Calu3 (cell line): ENCODE measurements around the gene AGPAT4. TPM values are rescaled to one million over a fixed set of nuclear protein-coding genes. Genes with fewer than 3 reads are reported as not detected.
"Not testable (repeated sequence)": the region's sequence is repeated elsewhere in the genome, so short reads cannot be mapped to it uniquely, and the experiment has no call there.

Experiments
- BruUV-seq: library from RNA; stranded (reverse); fragments of 400-500 nt; replicated peaks from 2 replicates; lab custom pipeline; 2021; lab: Mats Ljungman, UMichigan
- CTCF ChIA-PET: fragments of 300-600 bp; sonication (Branson Sonifier 250); formaldehyde crosslinking; loops from one replicate; lab custom pipeline; 2022; ENCODE audit warnings: antibody characterized with exemption; lab: Charles Lee
- DNase-seq: peaks from one replicate; pipeline ENCODE4 v3.0.0; 2022
- H3K27ac Mint-ChIP-seq: one replicate; pipeline ENCODE4 v1.8.0; 2022; ENCODE audit warnings: mixed read lengths; ENCODE audit not compliant: unreplicated experiment
- H3K27me3 Mint-ChIP-seq: one replicate; pipeline ENCODE4 v1.8.0; 2022; ENCODE audit warnings: mixed read lengths; ENCODE audit not compliant: unreplicated experiment
- H3K36me3 Mint-ChIP-seq: one replicate; pipeline ENCODE4 v1.8.0; 2022; ENCODE audit warnings: mild to moderate bottlenecking, moderate library complexity, mixed read lengths; ENCODE audit not compliant: insufficient read depth, unreplicated experiment
- H3K4me1 Mint-ChIP-seq: one replicate; pipeline ENCODE4 v1.8.0; 2022; ENCODE audit warnings: mild to moderate bottlenecking, low read depth, mixed read lengths; ENCODE audit not compliant: unreplicated experiment
- H3K4me3 Mint-ChIP-seq: one replicate; pipeline ENCODE4 v1.8.0; 2022; ENCODE audit warnings: mild to moderate bottlenecking, low read depth, moderate library complexity, mixed read lengths; ENCODE audit not compliant: unreplicated experiment
- H3K9me3 Mint-ChIP-seq: one replicate; pipeline ENCODE4 v1.8.0; 2022; ENCODE audit warnings: low read depth, mixed read lengths; ENCODE audit not compliant: unreplicated experiment
- intact Hi-C: fragments of 100-400 bp; cut with micrococcal nuclease; formaldehyde crosslinking; loops from one replicate; pipeline ENCODE4 v1.10.0; 2022; ENCODE audit not compliant: unreplicated experiment
- total RNA-seq: library from RNA; stranded (reverse); gene quantifications from 2 replicates; pipeline ENCODE4 v1.2.3, GENCODE V29; 2022
- TF ChIP-seq, protein P1 (sequence below): fragments of 200-600 bp; IDR thresholded peaks from one replicate; pipeline ENCODE4 v1.8.0; 2022; ENCODE audit warnings: antibody characterized with exemption; ENCODE audit not compliant: unreplicated experiment

AGPAT4 gene
- total RNA-seq, 1 experiment from 2014 or later: 11.3 TPM

DNA sequence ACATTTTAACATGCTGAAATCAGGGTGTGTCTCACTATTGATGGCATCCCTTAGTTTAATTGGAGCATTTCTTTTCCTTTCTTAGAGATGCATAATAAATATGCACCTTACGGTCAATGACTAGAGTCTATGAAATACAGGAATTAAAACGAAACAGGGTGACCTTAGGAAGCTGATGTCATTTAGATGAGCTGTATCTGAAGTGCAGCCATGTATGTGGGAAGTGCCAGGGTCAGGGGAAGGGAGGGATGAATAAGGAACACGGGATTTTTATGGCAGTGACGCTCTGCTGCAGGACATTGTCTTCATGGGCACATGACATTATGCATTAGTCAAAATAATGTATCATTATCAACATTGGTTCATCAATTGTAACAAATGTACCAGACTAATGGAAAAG lies 84.0 kb downstream of the AGPAT4 start:
- peaks cover 14% of the 10 kb centered on the region for H3K9me3 Mint-ChIP-seq
- no peaks in the 10 kb centered on the region for H3K4me1 Mint-ChIP-seq
- H3K27ac Mint-ChIP-seq: no peak overlapping the region
- H3K27me3 Mint-ChIP-seq: no peaks in the 10 kb centered on the region
- TF ChIP-seq, protein P1, sequence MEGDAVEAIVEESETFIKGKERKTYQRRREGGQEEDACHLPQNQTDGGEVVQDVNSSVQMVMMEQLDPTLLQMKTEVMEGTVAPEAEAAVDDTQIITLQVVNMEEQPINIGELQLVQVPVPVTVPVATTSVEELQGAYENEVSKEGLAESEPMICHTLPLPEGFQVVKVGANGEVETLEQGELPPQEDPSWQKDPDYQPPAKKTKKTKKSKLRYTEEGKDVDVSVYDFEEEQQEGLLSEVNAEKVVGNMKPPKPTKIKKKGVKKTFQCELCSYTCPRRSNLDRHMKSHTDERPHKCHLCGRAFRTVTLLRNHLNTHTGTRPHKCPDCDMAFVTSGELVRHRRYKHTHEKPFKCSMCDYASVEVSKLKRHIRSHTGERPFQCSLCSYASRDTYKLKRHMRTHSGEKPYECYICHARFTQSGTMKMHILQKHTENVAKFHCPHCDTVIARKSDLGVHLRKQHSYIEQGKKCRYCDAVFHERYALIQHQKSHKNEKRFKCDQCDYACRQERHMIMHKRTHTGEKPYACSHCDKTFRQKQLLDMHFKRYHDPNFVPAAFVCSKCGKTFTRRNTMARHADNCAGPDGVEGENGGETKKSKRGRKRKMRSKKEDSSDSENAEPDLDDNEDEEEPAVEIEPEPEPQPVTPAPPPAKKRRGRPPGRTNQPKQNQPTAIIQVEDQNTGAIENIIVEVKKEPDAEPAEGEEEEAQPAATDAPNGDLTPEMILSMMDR: no peak
- no peak for DNase-seq
- CTCF ChIA-PET: no interaction called here
- BruUV-seq: no TSS peak
- H3K4me3 Mint-ChIP-seq: no peak overlapping the region
- H3K36me3 Mint-ChIP-seq: no peaks in the 10 kb centered on the region
- intact Hi-C loops: no loop called here

DNA sequence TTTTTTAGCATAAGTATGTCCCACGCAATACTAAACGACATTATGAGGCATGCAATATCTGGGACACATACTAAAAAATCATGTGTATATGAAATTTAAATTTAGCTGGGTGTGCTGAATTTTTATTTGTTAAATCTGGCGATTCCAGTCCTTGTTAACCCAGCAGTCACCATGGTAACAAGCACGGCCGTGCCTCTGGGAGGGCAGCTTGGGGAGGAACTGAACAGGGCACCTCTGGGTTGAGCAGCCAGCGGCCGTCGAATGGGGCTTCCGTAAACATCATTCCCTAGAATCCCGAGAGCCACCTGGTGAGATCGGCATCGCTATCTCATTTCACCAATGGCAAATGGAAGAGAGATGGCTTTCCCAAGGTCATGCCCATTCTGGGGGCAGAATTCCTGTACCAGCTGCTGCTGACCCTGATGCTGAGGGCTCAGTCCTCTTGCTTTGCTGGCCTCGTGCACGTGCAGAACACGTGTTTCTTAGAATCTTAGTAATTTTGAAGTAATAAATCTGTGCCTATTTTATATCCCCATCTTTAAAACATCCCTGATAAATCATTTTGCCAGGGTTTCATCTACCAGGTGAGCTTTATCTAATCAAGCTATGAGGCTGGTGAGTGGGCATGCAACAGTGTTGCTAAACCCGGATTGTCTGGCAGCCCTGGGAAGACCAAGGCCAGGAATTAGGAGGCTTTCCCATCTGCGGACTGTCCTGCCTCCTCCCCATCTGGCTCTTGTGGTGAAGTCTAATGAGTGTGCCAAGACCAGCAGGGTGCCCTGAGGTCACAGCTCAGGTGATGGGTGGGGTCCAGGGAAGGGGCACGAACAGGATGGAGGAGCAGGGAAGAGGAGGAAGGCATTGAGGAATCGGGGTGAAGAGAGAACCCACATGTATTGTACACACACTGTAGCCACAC lies 85.1 kb downstream of the AGPAT4 start:
- H3K36me3 Mint-ChIP-seq: no peaks in the 10 kb centered on the region
- no peaks in the 10 kb centered on the region for H3K4me1 Mint-ChIP-seq
- CTCF ChIA-PET: interaction anchor here (0.6 kb wide), 1 partner anchor 104 kb away, joined by 3 read pairs; no protein-coding TSS in a partner anchor
- intact Hi-C loops: no loop called here
- no TSS peak for BruUV-seq
- no peaks in the 10 kb centered on the region for H3K27me3 Mint-ChIP-seq
- DNase-seq: no peak
- no peak overlapping the region for H3K27ac Mint-ChIP-seq
- H3K9me3 Mint-ChIP-seq: peaks cover 12% of the 10 kb centered on the region
- TF ChIP-seq, protein P1: no peak
- H3K4me3 Mint-ChIP-seq: no peak overlapping the region

DNA sequence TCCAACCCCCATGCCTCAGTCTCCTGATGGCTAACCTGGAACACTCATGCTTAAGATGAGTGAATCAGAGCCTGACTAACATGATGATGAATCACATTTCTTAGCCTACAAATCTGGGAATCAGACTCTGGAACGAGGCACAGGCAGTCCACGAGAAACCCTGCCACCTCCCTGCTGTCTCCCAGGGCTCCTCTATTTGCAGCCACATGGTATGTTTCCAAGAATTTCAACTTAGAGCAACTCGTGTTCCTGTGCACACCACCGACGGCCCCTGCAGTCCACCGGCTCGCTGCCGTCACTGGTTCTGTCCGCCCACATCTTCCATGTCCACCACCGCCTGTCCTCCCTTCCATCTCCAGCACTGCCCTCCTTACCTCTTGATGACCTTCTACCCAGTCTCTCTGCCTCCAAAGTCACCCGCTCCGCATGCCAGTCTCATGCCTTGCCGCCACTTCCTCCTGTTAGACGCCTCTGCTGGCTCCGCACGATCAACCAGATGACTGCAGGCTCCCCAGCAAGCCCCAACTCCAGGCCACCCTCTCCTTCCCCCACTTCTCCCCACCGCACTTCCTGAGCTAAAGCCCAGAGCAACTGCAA lies 87.6 kb downstream of the AGPAT4 start:
- no peak overlapping the region for H3K4me3 Mint-ChIP-seq
- H3K36me3 Mint-ChIP-seq: no peaks in the 10 kb centered on the region
- no TSS peak for BruUV-seq
- peaks cover 4% of the 10 kb centered on the region for H3K9me3 Mint-ChIP-seq
- H3K4me1 Mint-ChIP-seq: no peaks in the 10 kb centered on the region
- no peak for DNase-seq
- H3K27me3 Mint-ChIP-seq: no peaks in the 10 kb centered on the region
- CTCF ChIA-PET: no interaction called here
- H3K27ac Mint-ChIP-seq: no peak overlapping the region
- intact Hi-C loops: no loop called here
- TF ChIP-seq, protein P1: no peak

DNA sequence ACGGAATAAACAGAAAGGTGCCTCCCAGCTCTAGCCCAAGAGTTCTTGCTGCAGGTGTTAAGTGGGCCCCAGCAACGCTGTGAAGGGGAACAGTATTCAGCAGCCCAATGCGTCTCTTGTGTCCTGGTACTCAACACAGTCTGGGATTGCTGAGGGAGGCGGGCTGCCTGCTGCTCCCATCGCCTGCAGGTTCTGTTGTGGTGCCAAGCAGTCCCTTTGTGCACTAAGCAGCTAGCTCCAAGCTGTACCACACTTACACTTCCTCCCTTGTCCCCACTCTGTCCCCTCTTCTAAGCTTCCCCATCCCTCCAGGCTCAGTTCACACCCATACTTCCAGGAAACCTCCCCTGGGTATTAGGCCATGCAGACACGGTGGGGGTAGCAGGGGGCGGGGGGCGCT lies 92.7 kb downstream of the AGPAT4 start:
- H3K27me3 Mint-ChIP-seq: no peaks in the 10 kb centered on the region
- intact Hi-C loops: no loop called here
- CTCF ChIA-PET: no interaction called here
- no peaks in the 10 kb centered on the region for H3K4me1 Mint-ChIP-seq
- no peaks in the 10 kb centered on the region for H3K36me3 Mint-ChIP-seq
- DNase-seq: no peak
- TF ChIP-seq, protein P1: no peak
- H3K27ac Mint-ChIP-seq: no peak overlapping the region
- H3K9me3 Mint-ChIP-seq: peaks cover 7% of the 10 kb centered on the region
- no peak overlapping the region for H3K4me3 Mint-ChIP-seq
- BruUV-seq: no TSS peak

DNA sequence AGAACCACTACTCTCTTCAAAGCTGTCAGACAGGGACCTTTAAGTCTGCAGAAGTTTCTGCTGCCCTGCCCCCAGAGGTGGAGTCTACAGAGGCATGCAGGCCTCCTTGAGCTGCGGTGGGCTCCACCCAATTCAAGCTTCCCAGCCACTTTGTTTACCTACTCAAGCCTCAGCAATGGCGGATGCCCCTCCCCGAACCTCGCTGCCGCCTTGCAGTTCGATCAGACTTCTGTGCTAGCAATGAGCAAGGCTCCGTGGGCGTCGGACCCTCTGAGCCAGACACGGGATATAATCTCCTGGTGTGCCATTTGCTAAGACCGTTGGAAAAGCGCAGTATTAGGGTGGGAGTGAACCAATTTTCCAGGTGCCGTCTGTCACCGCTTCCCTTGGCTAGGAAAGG lies 95.7 kb downstream of the AGPAT4 start:
- DNase-seq, H3K4me1 Mint-ChIP-seq, intact Hi-C loops, H3K4me3 Mint-ChIP-seq, BruUV-seq, CTCF ChIA-PET, H3K36me3 Mint-ChIP-seq, H3K27ac Mint-ChIP-seq, H3K27me3 Mint-ChIP-seq: not testable (repeated sequence)
- peaks cover 11% of the 10 kb centered on the region for H3K9me3 Mint-ChIP-seq

DNA sequence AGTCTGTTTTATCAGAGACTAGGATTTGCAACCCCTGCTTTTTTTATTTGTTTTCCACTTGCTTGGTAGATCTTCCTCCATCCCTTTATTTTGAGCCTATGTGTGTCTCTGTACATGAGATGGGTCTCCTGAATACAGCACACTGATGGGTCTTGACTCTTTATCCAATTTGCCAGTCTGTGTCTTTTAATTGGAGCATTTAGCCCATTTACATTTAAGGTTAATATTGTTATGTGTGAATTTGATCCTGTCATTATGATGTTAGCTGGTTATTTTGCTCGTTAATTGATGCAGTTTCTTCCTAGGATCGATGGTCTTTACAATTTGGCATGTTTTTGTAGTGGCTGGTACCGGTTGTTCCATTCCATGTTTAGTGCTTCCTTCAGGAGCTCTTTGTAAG lies 97.4 kb downstream of the AGPAT4 start:
- H3K36me3 Mint-ChIP-seq: not testable (repeated sequence)

More for the DNA sequence above, 97.4 kb downstream of the AGPAT4 start:
- CTCF ChIA-PET, BruUV-seq, DNase-seq, H3K27ac Mint-ChIP-seq, intact Hi-C loops, H3K4me3 Mint-ChIP-seq, H3K27me3 Mint-ChIP-seq, H3K4me1 Mint-ChIP-seq: not testable (repeated sequence)
- peaks cover 13% of the 10 kb centered on the region for H3K9me3 Mint-ChIP-seq
